SK-N-SH (cell line): Measurements from ENCODE around the gene C12orf56. TPM values are rescaled to one million over a fixed set of nuclear protein-coding genes. Genes with fewer than 3 reads are reported as not detected.

Source experiments
- CTCF ChIA-PET: fragments of 300-600, 350-600 bp; formaldehyde crosslinking; extraction: SDS; loops from one replicate; lab custom pipeline; 2021; lab: Yijun Ruan, JAX
- POLR2A ChIA-PET: fragments of 350-600 bp; sonication (Branson Sonifier 250); formaldehyde crosslinking; extraction: SDS; loops from one replicate; lab custom pipeline; 2020; ENCODE audit warnings: antibody characterized with exemption, inconsistent platforms; lab: Yijun Ruan, JAX
- DNase-seq: peaks from one replicate; pipeline ENCODE4 v3.0.0; 2012
- H2AFZ ChIP-seq: fragments of 200-600 bp; sonication (generic); 2 replicates; pipeline ENCODE4 v1.8.1; 2016; ENCODE audit warnings: antibody characterized with exemption, mild to moderate bottlenecking, low read depth
- H3F3A ChIP-seq: fragments of 200-600 bp; sonication (generic); replicated peaks from 2 replicates; pipeline ENCODE3; 2016; ENCODE audit warnings: antibody characterized with exemption, mild to moderate bottlenecking; ENCODE audit not compliant: insufficient read depth
- H3K27ac ChIP-seq, 2 experiments: fragments of 200-500 bp in 1 of 2; fragments of 200-600 bp in 1 of 2; sonication (Bioruptor generic) in 1 of 2; sonication (generic), shearing (Covaris generic) in 1 of 2; 2 replicates each; pipeline versions ENCODE4 v1.5.1 to v1.6.1; 2014 to 2016; ENCODE audit warnings: low read depth in 2 of 2, inconsistent platforms in 1 of 2, low read length in 1 of 2, mild to moderate bottlenecking in 1 of 2, mixed read lengths in 1 of 2
- H3K27me3 ChIP-seq: fragments of 200-600 bp; sonication (generic), shearing (Covaris generic); 2 replicates; pipeline ENCODE4 v1.6.1; 2016; ENCODE audit warnings: mixed run types; ENCODE audit not compliant: insufficient read depth
- H3K36me3 ChIP-seq, 2 experiments: fragments of 200-500 bp in 1 of 2; fragments of 200-600 bp in 1 of 2; sonication (Bioruptor generic) in 1 of 2; sonication (generic) in 1 of 2; replicated peaks in 1 of 2; 2 replicates each; pipeline versions ENCODE3 to v1.5.1; 2014 to 2016; ENCODE audit warnings: low read length in 1 of 2, mild to moderate bottlenecking in 1 of 2; ENCODE audit not compliant: insufficient read depth in 2 of 2, control insufficient read depth in 1 of 2
- H3K4me1 ChIP-seq, 2 experiments: fragments of 200-500 bp in 1 of 2; fragments of 200-600 bp in 1 of 2; sonication (Bioruptor generic) in 1 of 2; sonication (generic), shearing (Covaris generic) in 1 of 2; 2 replicates each; pipeline versions ENCODE4 v1.5.1 to v1.6.1; 2014 to 2016; ENCODE audit warnings: low read depth in 1 of 2, low read length in 1 of 2, mixed run types in 1 of 2; ENCODE audit not compliant: insufficient read depth in 2 of 2, control insufficient read depth in 1 of 2
- H3K4me2 ChIP-seq: fragments of 200-600 bp; sonication (generic), shearing (Covaris generic); 2 replicates; pipeline ENCODE4 v1.6.1; 2017; ENCODE audit warnings: mixed run types
- H3K4me3 ChIP-seq, 2 experiments: fragments of 200-500 bp in 1 of 2; fragments of 200-600 bp in 1 of 2; sonication (Bioruptor generic) in 1 of 2; sonication (generic), shearing (Covaris generic) in 1 of 2; 2 replicates each; pipeline versions ENCODE4 v1.5.1 to v1.8.1; 2014 to 2016; ENCODE audit warnings: low read depth in 2 of 2, inconsistent platforms in 1 of 2, low read length in 1 of 2, mild to moderate bottlenecking in 1 of 2, mixed read lengths in 1 of 2, moderate library complexity in 1 of 2
- H3K79me2 ChIP-seq: fragments of 200-600 bp; sonication (generic); 2 replicates; pipeline ENCODE4 v1.8.1; 2017; ENCODE audit warnings: mild to moderate bottlenecking; ENCODE audit not compliant: insufficient read depth
- H3K9ac ChIP-seq: fragments of 200-600 bp; sonication (generic); 2 replicates; pipeline ENCODE4 v1.6.1; 2017; ENCODE audit warnings: mixed run types
- H3K9me2 ChIP-seq: fragments of 200-600 bp; sonication (generic); 2 replicates; pipeline ENCODE4 v1.6.1; 2017; ENCODE audit warnings: mixed run types
- H3K9me3 ChIP-seq: fragments of 200-600 bp; sonication (generic); 2 replicates; pipeline ENCODE4 v1.6.1; 2017; ENCODE audit warnings: mixed run types, mild to moderate bottlenecking, moderate library complexity
- H4K20me1 ChIP-seq: fragments of 200-600 bp; sonication (generic); 2 replicates; pipeline ENCODE4 v1.6.1; 2017; ENCODE audit warnings: mild to moderate bottlenecking, mixed run types; ENCODE audit not compliant: insufficient read depth
- EZH2phosphoT487 ChIP-seq: fragments of 200-600 bp; sonication (generic); IDR thresholded peaks from 2 replicates; pipeline ENCODE4 v1.6.1; 2017; ENCODE audit warnings: low read depth, mixed run types, mild to moderate bottlenecking, antibody characterized with exemption, moderate library complexity, borderline replicate concordance
- GABPA ChIP-seq: IDR thresholded peaks from 2 replicates; pipeline ENCODE4 v1.4.0; 2012; ENCODE audit warnings: low read depth, mild to moderate bottlenecking
- IRF3 ChIP-seq: fragments of 150-350 bp; IDR thresholded peaks from 2 replicates; pipeline ENCODE4 v1.6.1; 2016; ENCODE audit warnings: mild to moderate bottlenecking, low read depth, low read length
- NFIC ChIP-seq: IDR thresholded peaks from 2 replicates; pipeline ENCODE4 v1.4.0; 2012; ENCODE audit warnings: borderline replicate concordance
- NRF1 ChIP-seq: IDR thresholded peaks from 2 replicates; pipeline ENCODE4 v1.6.1; 2012; ENCODE audit warnings: low read depth, mild to moderate bottlenecking, low read length
- PBX3 ChIP-seq: IDR thresholded peaks from 2 replicates; pipeline ENCODE4; 2012
- POLR2AphosphoS5 ChIP-seq: IDR thresholded peaks from 2 replicates; pipeline ENCODE4 v1.6.1; 2012; ENCODE audit warnings: low read depth, low read length
- SIN3A ChIP-seq: IDR thresholded peaks from 2 replicates; pipeline ENCODE4 v1.6.1; 2012; ENCODE audit warnings: low read depth, mild to moderate bottlenecking, low read length, moderate library complexity, borderline replicate concordance
- ZBTB33 ChIP-seq: IDR thresholded peaks from 2 replicates; pipeline ENCODE4 v1.4.0; 2012; ENCODE audit warnings: low read depth, borderline replicate concordance
- WGBS: methylation state at CpG from one replicate; pipeline ENCODE4 v1.1.6; 2017; ENCODE audit warnings: low lambda C conversion rate; 5-methylcytosine and 5-hydroxymethylcytosine counted together
- polyA plus RNA-seq, 3 experiments: library from polyadenylated mRNA; depleted of rRNA; stranded (reverse); fragments of >200 nt; gene quantifications; 2 replicates each; pipeline ENCODE4 v1.2.3, GENCODE V29; 2012
- TF ChIP-seq, protein P1 (sequence below): IDR thresholded peaks from 2 replicates; pipeline ENCODE4 v1.4.0; 2012; ENCODE audit warnings: low read depth, borderline replicate concordance
- TF ChIP-seq, protein P2 (sequence below): IDR thresholded peaks from 2 replicates; pipeline ENCODE4 v1.4.0; 2012; ENCODE audit warnings: low read depth

C12orf56 gene, protein sequence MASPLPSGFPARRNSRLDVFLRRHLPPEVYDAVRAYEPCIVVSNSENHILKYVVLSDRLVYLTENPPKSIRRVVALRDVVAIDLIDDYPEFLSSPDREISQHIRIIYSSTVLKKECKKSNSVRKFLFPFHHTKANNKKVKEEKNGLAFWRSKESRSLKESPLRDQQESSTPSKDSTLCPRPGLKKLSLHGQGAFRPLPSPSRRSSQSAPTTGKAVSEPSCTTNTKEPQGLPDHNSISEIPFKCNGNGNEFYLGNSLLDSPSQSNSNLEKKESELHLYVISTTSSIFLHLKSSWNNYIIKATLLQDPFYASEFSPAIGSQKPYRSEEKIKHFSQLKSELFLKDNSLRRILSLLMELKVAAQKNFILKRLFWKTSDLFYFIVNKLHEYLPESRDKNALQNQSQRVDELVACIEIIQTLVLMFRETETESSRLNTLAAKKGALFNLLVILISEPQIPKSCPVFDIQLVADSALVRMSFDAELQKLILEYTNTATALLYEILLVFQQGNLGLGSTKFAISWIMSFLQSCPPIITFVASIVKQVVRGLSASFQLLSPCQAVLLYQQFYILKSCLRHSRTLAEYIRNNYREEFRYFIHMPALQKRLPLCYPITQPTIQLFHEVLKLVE
- polyA plus RNA-seq (2012; rRNA removed): not detected in 2 replicates
- not detected in 2 replicates for polyA plus RNA-seq (2012; cell fraction: cytosol; rRNA removed)
- polyA plus RNA-seq (2012; cell fraction: nucleus; rRNA removed): not detected in 2 replicates

DNA sequence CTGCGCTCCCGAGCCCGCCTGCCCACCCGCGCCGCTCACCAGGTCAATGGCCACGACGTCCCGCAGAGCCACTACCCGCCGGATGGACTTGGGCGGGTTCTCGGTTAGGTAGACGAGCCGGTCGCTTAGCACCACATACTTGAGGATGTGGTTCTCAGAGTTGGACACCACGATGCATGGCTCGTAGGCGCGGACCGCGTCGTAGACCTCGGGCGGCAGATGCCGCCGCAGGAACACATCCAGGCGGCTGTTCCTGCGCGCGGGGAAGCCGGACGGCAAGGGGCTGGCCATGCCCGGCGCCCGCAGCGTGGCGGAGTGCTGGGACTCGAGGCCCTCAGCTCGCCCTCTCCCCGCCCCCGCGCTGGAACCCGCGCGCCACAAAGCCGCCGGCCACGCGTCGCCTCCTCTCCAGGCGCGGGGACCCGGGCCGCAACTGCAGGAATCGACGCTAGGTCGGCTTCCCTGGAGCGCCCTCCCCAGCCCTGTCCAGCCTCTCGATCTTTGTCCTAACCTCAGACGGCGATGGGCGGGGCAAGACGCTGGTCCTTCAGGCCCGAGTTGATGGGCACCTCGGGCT, at the start of gene C12orf56:
C12orf56 (minus strand) TSS at position 484 of the 577 bp plus-strand sequence; CDS start at position 291, 193 bp downstream.
- Histone ChIP-seq H3K79me2 (no peaks in the 10 kb centered on the region), H3F3A (peaks cover 2% of the 10 kb centered on the region), H4K20me1 (no peaks in the 10 kb centered on the region), H2AFZ (no peak within 1 kb of the TSS), H3K4me1 (no peaks in the 10 kb centered on the region), H3K9me2 (no peaks in the 10 kb centered on the region), H3K27ac (no peak within 1 kb of the TSS), H3K4me3 (no peak within 1 kb of the TSS), H3K9me3 (no peaks in the 10 kb centered on the region), H3K9ac (no peak within 1 kb of the TSS), H3K27me3 (no peaks in the 10 kb centered on the region), H3K4me2 (no peak within 1 kb of the TSS), H3K36me3 (no peaks in the 10 kb centered on the region)
- ChIA-PET CTCF (no interaction called here), POLR2A (no interaction called here)
- TF ChIP-seq, protein P1, sequence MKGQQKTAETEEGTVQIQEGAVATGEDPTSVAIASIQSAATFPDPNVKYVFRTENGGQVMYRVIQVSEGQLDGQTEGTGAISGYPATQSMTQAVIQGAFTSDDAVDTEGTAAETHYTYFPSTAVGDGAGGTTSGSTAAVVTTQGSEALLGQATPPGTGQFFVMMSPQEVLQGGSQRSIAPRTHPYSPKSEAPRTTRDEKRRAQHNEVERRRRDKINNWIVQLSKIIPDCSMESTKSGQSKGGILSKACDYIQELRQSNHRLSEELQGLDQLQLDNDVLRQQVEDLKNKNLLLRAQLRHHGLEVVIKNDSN: no peak
- TF ChIP-seq NRF1 (no peak), POLR2AphosphoS5 (no peak), IRF3 (no peak), ZBTB33 (no peak), SIN3A (no peak), EZH2phosphoT487 (no peak), NFIC (no peak), PBX3 (no peak), GABPA (no peak)
- TF ChIP-seq, protein P2, sequence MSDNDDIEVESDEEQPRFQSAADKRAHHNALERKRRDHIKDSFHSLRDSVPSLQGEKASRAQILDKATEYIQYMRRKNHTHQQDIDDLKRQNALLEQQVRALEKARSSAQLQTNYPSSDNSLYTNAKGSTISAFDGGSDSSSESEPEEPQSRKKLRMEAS: no peak
- DNase-seq: no peak
- 72% methylated on average over 40 of the region's 66 CpGs for WGBS
